ENCODE results near the gene ABI3BP. TPM values are rescaled to one million over a fixed set of nuclear protein-coding genes. Genes with fewer than 3 reads are reported as not detected.

The ABI3BP gene
- total RNA-seq, 1 experiment from 2014 or later: 0.74 TPM

GRCh38 chr3:100994187-100994586 lies 966 bp upstream of the ABI3BP start (continued):
- TF ChIP-seq CDX4 (CRISPR knock-in tag; IDR thresholded peaks at IDR 0.05; ENCODE audit: borderline replicate concordance) (no peak), ZNF281 (CRISPR knock-in tag; IDR thresholded peaks at IDR 0.05) (no peak)

GRCh38 chr3:100992231-100993012 lies 799 bp downstream of the ABI3BP start:
- no peak overlapping the region for H3K4me3 Mint-ChIP-seq
- CTCF ChIA-PET: interaction anchor here (0.7 kb wide), 1 partner anchor 10 kb away, joined by 3 read pairs; no protein-coding TSS in a partner anchor
- no peaks in the 10 kb centered on the region for H3K9me3 Mint-ChIP-seq
- DNase-seq (ENCODE audit: low spot score) (no peak), ATAC-seq (no peak; the same call in 1 of the 2 replicates)
- H3K4me1 Mint-ChIP-seq: no peaks in the 10 kb centered on the region; the same call in 1 of the 2 replicates
- no peak for TF ChIP-seq MYBL2 (CRISPR knock-in tag; IDR thresholded peaks at IDR 0.05)
- TF ChIP-seq ETV6 (CRISPR knock-in tag; IDR thresholded peaks at IDR 0.05): no peak
- no peaks in the 10 kb centered on the region for H3K36me3 Mint-ChIP-seq
- H3K27me3 Mint-ChIP-seq (ENCODE audit: low read depth): no peaks in the 10 kb centered on the region
- no peak overlapping the region for H3K27ac Mint-ChIP-seq
- POLR2A ChIA-PET: no interaction called here

- CTCF ChIA-PET: no interaction called here
- no peak for DNase-seq (ENCODE audit: low spot score)
Measured at GRCh38 chr3:100988080-100988479, 5.1 kb downstream of the ABI3BP start.

GRCh38 chr3:100984308-100984707 lies 8.9 kb downstream of the ABI3BP start:
- ATAC-seq: no peak
- H3K27ac Mint-ChIP-seq: no peak overlapping the region
- no peak for TF ChIP-seq E2F5 (CRISPR knock-in tag; IDR thresholded peaks at IDR 0.05)
- no peak for TF ChIP-seq MLX (CRISPR knock-in tag; IDR thresholded peaks at IDR 0.05)
- no peak for TF ChIP-seq FOXP1 (CRISPR knock-in tag; IDR thresholded peaks at IDR 0.05; ENCODE audit: borderline replicate concordance)
- TF ChIP-seq FOXJ3 (CRISPR knock-in tag; IDR thresholded peaks at IDR 0.05; ENCODE audit: borderline replicate concordance): no peak
- no peak for DNase-seq (ENCODE audit: low spot score)
- no peaks in the 10 kb centered on the region for H3K27me3 Mint-ChIP-seq (ENCODE audit: low read depth)
- CTCF ChIA-PET: interaction anchor here (1.6 kb wide), 1 partner anchor 86 kb away, joined by 5 read pairs; no protein-coding TSS in a partner anchor
- no peak overlapping the region for H3K4me3 Mint-ChIP-seq
- H3K4me1 Mint-ChIP-seq: peaks cover 7% of the 10 kb centered on the region
- H3K36me3 Mint-ChIP-seq: no peaks in the 10 kb centered on the region
- H3K9me3 Mint-ChIP-seq: no peaks in the 10 kb centered on the region
- POLR2A ChIA-PET: no interaction called here

More at GRCh38 chr3:100988080-100988479, 5.1 kb downstream of the ABI3BP start:
- POLR2A ChIA-PET: no interaction called here
- Mint-ChIP-seq H3K27ac (no peak overlapping the region), H3K4me3 (no peak overlapping the region), H3K36me3 (no peaks in the 10 kb centered on the region), H3K9me3 (no peaks in the 10 kb centered on the region), H3K27me3 (ENCODE audit: low read depth) (no peaks in the 10 kb centered on the region), H3K4me1 (no peaks in the 10 kb centered on the region; the same call in 1 of the 2 replicates)
- no peak for ATAC-seq
- TF ChIP-seq JUN (CRISPR knock-in tag; IDR thresholded peaks at IDR 0.05): no peak
- TF ChIP-seq ZNF425 (CRISPR knock-in tag; conservative IDR thresholded peaks at IDR 0.05): no peak
